IMR-90 (cell line): ENCODE measurements around the gene CDK5. TPM values are rescaled to one million over a fixed set of nuclear protein-coding genes. Genes with fewer than 3 reads are reported as not detected.

ENCODE experiments used
- ATAC-seq: fragments of 200-7000 bp; cut with Tn5 transposase; 2 replicates; pipeline ENCODE4 v1.9.1; 2020; ENCODE audit warnings: low read depth, mild to moderate bottlenecking, moderate library complexity
- BruUV-seq: library from RNA; stranded (reverse); fragments of 400-500 nt; replicated peaks from 2 replicates; lab custom pipeline; 2021; lab: Mats Ljungman, UMichigan
- CTCF ChIA-PET: fragments of 300-600 bp; formaldehyde crosslinking; extraction: SDS; loops from one replicate; lab custom pipeline; 2021; ENCODE audit warnings: antibody characterized with exemption; lab: Yijun Ruan, JAX
- POLR2A ChIA-PET: fragments of 300-600 bp; sonication (Branson Sonifier 250); formaldehyde crosslinking; loops from one replicate; lab custom pipeline; 2022; ENCODE audit warnings: antibody characterized with exemption; ENCODE audit not compliant: unreplicated experiment; lab: Charles Lee
- DNase-seq: peaks from one replicate; pipeline ENCODE4 v3.0.0; 2013
- H2AFZ ChIP-seq: replicated peaks from 2 replicates; pipeline ENCODE3; 2013; ENCODE audit warnings: low read length, mild to moderate bottlenecking; ENCODE audit not compliant: poor library complexity
- H2AK5ac ChIP-seq: 2 replicates; pipeline ENCODE4 v1.6.1; 2013; ENCODE audit warnings: low read depth, low read length, inconsistent platforms
- H2AK9ac ChIP-seq: replicated peaks from 2 replicates; pipeline ENCODE3; 2013; ENCODE audit warnings: mild to moderate bottlenecking, low read depth, low read length, moderate library complexity; ENCODE audit not compliant: poor library complexity
- H2BK120ac ChIP-seq: 2 replicates; pipeline ENCODE4 v1.6.1; 2013; ENCODE audit warnings: low read depth, low read length, inconsistent platforms
- H2BK15ac ChIP-seq: 3 replicates; pipeline ENCODE4 v1.6.1; 2013; ENCODE audit warnings: low read depth, low read length, inconsistent platforms
- H2BK20ac ChIP-seq: 2 replicates; pipeline ENCODE4 v1.6.1; 2013; ENCODE audit warnings: low read depth, mild to moderate bottlenecking, inconsistent platforms, low read length, moderate library complexity
- H2BK5ac ChIP-seq: 2 replicates; pipeline ENCODE4 v1.6.1; 2013; ENCODE audit warnings: mild to moderate bottlenecking, low read depth, low read length, inconsistent platforms; ENCODE audit not compliant: poor library complexity, severe bottlenecking
- H3K14ac ChIP-seq: replicated peaks from 2 replicates; pipeline ENCODE4 v1.6.1; 2013; ENCODE audit warnings: low read depth, low read length, inconsistent platforms
- H3K18ac ChIP-seq: 2 replicates; pipeline ENCODE4 v1.6.1; 2013; ENCODE audit warnings: low read depth, low read length, control low read depth
- H3K23ac ChIP-seq: 2 replicates; pipeline ENCODE4 v1.6.1; 2013; ENCODE audit warnings: low read depth, low read length, inconsistent platforms
- H3K27ac ChIP-seq: 2 replicates; pipeline ENCODE4 v1.5.1; 2013; ENCODE audit warnings: mild to moderate bottlenecking, control low read depth, low read length; ENCODE audit not compliant: insufficient read depth
- H3K27me3 ChIP-seq: 2 replicates; pipeline ENCODE4 v1.6.1; 2013; ENCODE audit warnings: low read length; ENCODE audit not compliant: control insufficient read depth, insufficient read depth
- H3K36me3 ChIP-seq: 2 replicates; pipeline ENCODE4 v1.6.1; 2013; ENCODE audit warnings: low read length, mixed read lengths; ENCODE audit not compliant: control insufficient read depth, insufficient read depth
- H3K4ac ChIP-seq: 2 replicates; pipeline ENCODE4 v1.6.1; 2013; ENCODE audit warnings: low read depth, low read length, inconsistent platforms
- H3K4me1 ChIP-seq: 2 replicates; pipeline ENCODE4 v1.6.1; 2013; ENCODE audit warnings: low read length, mixed read lengths; ENCODE audit not compliant: control insufficient read depth, insufficient read depth
- H3K4me2 ChIP-seq: 2 replicates; pipeline ENCODE4 v1.6.1; 2013; ENCODE audit warnings: low read depth, mild to moderate bottlenecking, control low read depth, low read length, moderate library complexity
- H3K4me3 ChIP-seq: 2 replicates; pipeline ENCODE4 v1.5.1; 2013; ENCODE audit warnings: low read depth, mild to moderate bottlenecking, control low read depth, low read length, moderate library complexity; ENCODE audit not compliant: insufficient read depth
- H3K56ac ChIP-seq: 2 replicates; pipeline ENCODE4 v1.6.1; 2013; ENCODE audit warnings: low read length, inconsistent platforms; ENCODE audit not compliant: insufficient read depth; ENCODE audit errors: extremely low read depth
- H3K79me1 ChIP-seq, 2 experiments: 2 replicates each; pipeline ENCODE4 v1.6.1; 2013; ENCODE audit warnings: low read length in 2 of 2, inconsistent platforms in 1 of 2, low read depth in 1 of 2
- H3K9ac ChIP-seq: 2 replicates; pipeline ENCODE4 v1.6.1; 2013; ENCODE audit warnings: low read depth, low read length, control low read depth
- H3K9me1 ChIP-seq: 2 replicates; pipeline ENCODE4 v1.6.1; 2013; ENCODE audit warnings: low read length, inconsistent platforms; ENCODE audit not compliant: insufficient read depth
- H3K9me3 ChIP-seq: 2 replicates; pipeline ENCODE4 v1.6.1; 2013; ENCODE audit warnings: low read length; ENCODE audit not compliant: control insufficient read depth, insufficient read depth
- H4K20me1 ChIP-seq: 2 replicates; pipeline ENCODE4 v1.6.1; 2013; ENCODE audit warnings: low read length, inconsistent platforms; ENCODE audit not compliant: insufficient read depth
- H4K5ac ChIP-seq: 2 replicates; pipeline ENCODE4 v1.6.1; 2013; ENCODE audit warnings: mild to moderate bottlenecking, low read depth, low read length, control low read depth
- H4K8ac ChIP-seq, 2 experiments: 2 replicates each; pipeline ENCODE4 v1.6.1; 2013; ENCODE audit warnings: low read depth in 2 of 2, low read length in 2 of 2, control low read depth in 1 of 2, inconsistent platforms in 1 of 2
- H4K91ac ChIP-seq: 2 replicates; pipeline ENCODE4 v1.6.1; 2013; ENCODE audit warnings: low read depth, low read length, inconsistent platforms; ENCODE audit not compliant: insufficient read depth
- BHLHE40 ChIP-seq: fragments of 150-350 bp; IDR thresholded peaks from 2 replicates; pipeline ENCODE4 v1.6.1; 2016; ENCODE audit warnings: mild to moderate bottlenecking, low read depth, low read length
- CEBPB ChIP-seq: IDR thresholded peaks from 2 replicates; pipeline ENCODE4 v1.6.1; 2012; ENCODE audit warnings: low read depth, low read length, improper control_type of control experiment
- CHD1 ChIP-seq: IDR thresholded peaks from 2 replicates; pipeline ENCODE4 v1.6.1; 2012; ENCODE audit warnings: low read depth, low read length, improper control_type of control experiment
- FOS ChIP-seq: fragments of 150-350 bp; IDR thresholded peaks from 2 replicates; pipeline ENCODE4 v1.6.1; 2016; ENCODE audit warnings: low read depth, low read length
- MAFK ChIP-seq: IDR thresholded peaks from 2 replicates; pipeline ENCODE4 v1.6.1; 2012; ENCODE audit warnings: low read depth, low read length, improper control_type of control experiment
- MXI1 ChIP-seq: IDR thresholded peaks from 2 replicates; pipeline ENCODE4 v1.6.1; 2012; ENCODE audit warnings: low read depth, mild to moderate bottlenecking, low read length, moderate library complexity, borderline replicate concordance
- RAD21 ChIP-seq: IDR thresholded peaks from 2 replicates; pipeline ENCODE4 v1.6.1; 2012; ENCODE audit warnings: low read length, improper control_type of control experiment
- RCOR1 ChIP-seq: IDR thresholded peaks from 2 replicates; pipeline ENCODE4 v1.6.1; 2012; ENCODE audit warnings: mild to moderate bottlenecking, low read length, improper control_type of control experiment; ENCODE audit not compliant: insufficient replicate concordance
- RFX5 ChIP-seq: IDR thresholded peaks from 2 replicates; pipeline ENCODE4 v1.8.0; 2012; ENCODE audit warnings: low read depth, mild to moderate bottlenecking, low read length, moderate library complexity
- WGBS, 2 experiments: methylation state at CpG; one replicate each; pipeline versions ENCODE4 v1.1.5 to v1.1.7; 2013; ENCODE audit warnings: missing lambda C conversion rate in 2 of 2; ENCODE audit not compliant: insufficient read length in 1 of 2; ENCODE audit errors: extremely low coverage in 2 of 2; 5-methylcytosine and 5-hydroxymethylcytosine counted together
- dilution Hi-C: fragments of 300-500 bp; cut with HindIII; formaldehyde crosslinking; loops from one replicate; pipeline ENCODE4 v1.14.3; 2018; ENCODE audit warnings: low sequenced_read_pairs; ENCODE audit not compliant: unreplicated experiment
- in situ Hi-C: fragments of 300-500 bp; cut with MboI; formaldehyde crosslinking; loops from 3 replicates; pipeline ENCODE4 v1.14.3; 2019; ENCODE audit warnings: low sequenced_read_pairs, inconsistent platforms, mixed read lengths
- intact Hi-C: fragments of 100-400 bp; cut with micrococcal nuclease; formaldehyde crosslinking; loops from 2 replicates; pipeline ENCODE4 v1.10.0; 2022
- polyA plus RNA-seq, 3 experiments: library from polyadenylated mRNA; depleted of rRNA; stranded (reverse); fragments of >200 nt; gene quantifications; 2 replicates each; pipeline ENCODE4 v1.2.3, GENCODE V29; 2012; ENCODE audit warnings: low replicate concordance in 1 of 3
- total RNA-seq: library from RNA; depleted of rRNA; stranded (reverse); fragments of >200 nt; gene quantifications from 2 replicates; pipeline ENCODE4 v1.2.3, GENCODE V29; 2012
- TF ChIP-seq, protein P1 (sequence below): conservative IDR thresholded peaks from 2 replicates; pipeline ENCODE4 v1.5.1; 2012; ENCODE audit warnings: mild to moderate bottlenecking, low read depth, low read length, improper control_type of control experiment
- TF ChIP-seq, protein P2 (sequence below): fragments of 150-350 bp; IDR thresholded peaks from 2 replicates; pipeline ENCODE4 v1.6.1; 2016; ENCODE audit warnings: low read depth, mild to moderate bottlenecking, low read length, moderate library complexity, borderline replicate concordance
- TF ChIP-seq, protein P3 (sequence below): fragments of 150-350 bp; IDR thresholded peaks from 2 replicates; pipeline ENCODE4 v1.6.1; 2017; ENCODE audit warnings: mild to moderate bottlenecking, antibody characterized with exemption, low read length, low read depth

The CDK5 gene
- total and polyA plus RNA-seq, 2 of the 4 experiments (the other 2 are of a cell fraction) = 22.4 to 34.8 TPM

DNA sequence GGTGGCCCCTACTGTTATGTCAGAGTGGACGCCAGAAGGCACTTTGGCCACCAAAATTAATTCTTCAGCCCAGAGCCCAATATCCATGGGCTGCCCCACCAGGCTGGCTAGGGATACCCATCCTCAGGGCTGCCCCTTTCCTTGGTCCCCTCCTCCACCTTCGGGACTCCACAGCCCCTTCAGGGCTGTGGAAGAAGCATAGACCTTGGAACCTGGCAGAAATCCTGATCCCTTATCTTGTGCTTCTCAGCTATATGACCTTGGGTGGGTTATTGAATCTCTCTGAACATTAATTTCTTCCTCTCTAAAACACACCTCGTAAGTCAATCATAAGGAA is 26.1 kb upstream of the CDK5 start:
- TF ChIP-seq BHLHE40 (no peak), FOS (no peak), RCOR1 (no peak), MAFK (no peak), CEBPB (no peak), MXI1 (no peak), CHD1 (no peak), RAD21 (no peak), RFX5 (no peak)
- TF ChIP-seq, protein P1, sequence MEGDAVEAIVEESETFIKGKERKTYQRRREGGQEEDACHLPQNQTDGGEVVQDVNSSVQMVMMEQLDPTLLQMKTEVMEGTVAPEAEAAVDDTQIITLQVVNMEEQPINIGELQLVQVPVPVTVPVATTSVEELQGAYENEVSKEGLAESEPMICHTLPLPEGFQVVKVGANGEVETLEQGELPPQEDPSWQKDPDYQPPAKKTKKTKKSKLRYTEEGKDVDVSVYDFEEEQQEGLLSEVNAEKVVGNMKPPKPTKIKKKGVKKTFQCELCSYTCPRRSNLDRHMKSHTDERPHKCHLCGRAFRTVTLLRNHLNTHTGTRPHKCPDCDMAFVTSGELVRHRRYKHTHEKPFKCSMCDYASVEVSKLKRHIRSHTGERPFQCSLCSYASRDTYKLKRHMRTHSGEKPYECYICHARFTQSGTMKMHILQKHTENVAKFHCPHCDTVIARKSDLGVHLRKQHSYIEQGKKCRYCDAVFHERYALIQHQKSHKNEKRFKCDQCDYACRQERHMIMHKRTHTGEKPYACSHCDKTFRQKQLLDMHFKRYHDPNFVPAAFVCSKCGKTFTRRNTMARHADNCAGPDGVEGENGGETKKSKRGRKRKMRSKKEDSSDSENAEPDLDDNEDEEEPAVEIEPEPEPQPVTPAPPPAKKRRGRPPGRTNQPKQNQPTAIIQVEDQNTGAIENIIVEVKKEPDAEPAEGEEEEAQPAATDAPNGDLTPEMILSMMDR = no peak
- TF ChIP-seq, protein P2, sequence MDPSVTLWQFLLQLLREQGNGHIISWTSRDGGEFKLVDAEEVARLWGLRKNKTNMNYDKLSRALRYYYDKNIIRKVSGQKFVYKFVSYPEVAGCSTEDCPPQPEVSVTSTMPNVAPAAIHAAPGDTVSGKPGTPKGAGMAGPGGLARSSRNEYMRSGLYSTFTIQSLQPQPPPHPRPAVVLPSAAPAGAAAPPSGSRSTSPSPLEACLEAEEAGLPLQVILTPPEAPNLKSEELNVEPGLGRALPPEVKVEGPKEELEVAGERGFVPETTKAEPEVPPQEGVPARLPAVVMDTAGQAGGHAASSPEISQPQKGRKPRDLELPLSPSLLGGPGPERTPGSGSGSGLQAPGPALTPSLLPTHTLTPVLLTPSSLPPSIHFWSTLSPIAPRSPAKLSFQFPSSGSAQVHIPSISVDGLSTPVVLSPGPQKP = no peak
- TF ChIP-seq, protein P3, sequence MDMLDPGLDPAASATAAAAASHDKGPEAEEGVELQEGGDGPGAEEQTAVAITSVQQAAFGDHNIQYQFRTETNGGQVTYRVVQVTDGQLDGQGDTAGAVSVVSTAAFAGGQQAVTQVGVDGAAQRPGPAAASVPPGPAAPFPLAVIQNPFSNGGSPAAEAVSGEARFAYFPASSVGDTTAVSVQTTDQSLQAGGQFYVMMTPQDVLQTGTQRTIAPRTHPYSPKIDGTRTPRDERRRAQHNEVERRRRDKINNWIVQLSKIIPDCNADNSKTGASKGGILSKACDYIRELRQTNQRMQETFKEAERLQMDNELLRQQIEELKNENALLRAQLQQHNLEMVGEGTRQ = no peak
- Histone ChIP-seq H4K5ac (no peak overlapping the region), H3K9me1 (peaks cover 6% of the 10 kb centered on the region; the same call in 1 of the 2 replicates), H2BK5ac (no peak overlapping the region), H3K14ac (no peak overlapping the region), H2BK15ac (no peak overlapping the region), H2BK120ac (peak overlapping the region; percentile 4; the same call in 1 of the 2 replicates), H3K27me3 (no peaks in the 10 kb centered on the region), H2AFZ (peak overlapping the region; percentile 91), H4K91ac (0 out of 2 replicates have a peak overlapping the region, but pooled peaks have one; percentile 37), H3K36me3 (no peaks in the 10 kb centered on the region; the same call in 1 of the 2 replicates), H3K4me1 (peaks cover 32% of the 10 kb centered on the region), H3K23ac (0 out of 2 replicates have a peak overlapping the region, but pooled peaks have one; percentile 17), H3K9me3 (no peaks in the 10 kb centered on the region), H3K27ac (no peak overlapping the region; the same call in 1 of the 2 replicates), H2AK5ac (peak overlapping the region; percentile 54), H3K4me2 (peak overlapping the region; percentile 88), H3K79me1 (peaks cover 10 to 44% of the 10 kb centered on the region in 2 experiments; a peak in 3 of 4 replicates), H3K18ac (no peak overlapping the region), H2AK9ac (peak overlapping the region; percentile 77), H2BK20ac (no peak overlapping the region), H4K8ac (peak overlapping the region; percentile 59 to 85; a peak in 3 of 4 replicates), H3K9ac (0 out of 2 replicates have a peak overlapping the region, but pooled peaks have one; percentile 2), H3K4ac (peak overlapping the region; percentile 50; the same call in 1 of the 2 replicates), H3K4me3 (peak overlapping the region; percentile 75), H3K56ac (no peak overlapping the region), H4K20me1 (peaks cover 18% of the 10 kb centered on the region)
- in situ Hi-C loops = no loop called here
- BruUV-seq = no TSS peak
- no CpG with 5 or more reads among the region's 3 CpGs for WGBS, 2 experiments
- ATAC-seq (no peak), DNase-seq (no peak)
- CTCF ChIA-PET = no interaction called here
- dilution Hi-C loops = no loop called here
- POLR2A ChIA-PET = no interaction called here
- intact Hi-C loops = no loop called here
